Keratinocyte (primary cell): Measurements from ENCODE around the gene MIEF1.

Source experiments
- CTCF ChIP-seq, 3 experiments: IDR thresholded peaks in 1 of 3; conservative IDR thresholded peaks in 1 of 3; optimal IDR thresholded peaks in 1 of 3; 2 replicates in 2 of 3; 3 replicates in 1 of 3; pipeline versions ENCODE3 to v1.5.1; 2011; ENCODE audit warnings: low read length in 3 of 3, mild to moderate bottlenecking in 3 of 3, moderate library complexity in 2 of 3, control low read depth in 1 of 3, inconsistent platforms in 1 of 3; ENCODE audit not compliant: insufficient read depth in 2 of 3; ENCODE audit errors: extremely low read depth in 1 of 3
- EZH2 ChIP-seq: IDR thresholded peaks from one replicate; pipeline ENCODE4 v1.6.1; 2012; ENCODE audit warnings: inconsistent platforms, mild to moderate bottlenecking, low read length, moderate library complexity

GRCh38 chr22:39453765-39454378 lies 48.2 kb upstream of the MIEF1 start:
- TF ChIP-seq CTCF (optimal IDR thresholded peaks at IDR 0.05 in 1 of 3, IDR thresholded peaks at IDR 0.05 in 1 of 3, conservative IDR thresholded peaks at IDR 0.05 in 1 of 3; ENCODE audit: extremely low read depth in 1 of 3, insufficient read depth in 2 of 3, low read length in 3 of 3), result no peak
- TF ChIP-seq EZH2, result no peak
